LNCAP (cell line): ENCODE measurements around the gene CELSR2.

ENCODE experiments used
- TF ChIP-seq, protein P1 (sequence below): fragments of 450-650 bp; IDR thresholded peaks from 2 replicates; pipeline ENCODE4 v1.5.1; 2017; ENCODE audit warnings: mild to moderate bottlenecking

Gene CELSR2

GRCh38 chr1:109316506-109316905 lies 67.2 kb downstream of the CELSR2 start:
- TF ChIP-seq, protein P1, sequence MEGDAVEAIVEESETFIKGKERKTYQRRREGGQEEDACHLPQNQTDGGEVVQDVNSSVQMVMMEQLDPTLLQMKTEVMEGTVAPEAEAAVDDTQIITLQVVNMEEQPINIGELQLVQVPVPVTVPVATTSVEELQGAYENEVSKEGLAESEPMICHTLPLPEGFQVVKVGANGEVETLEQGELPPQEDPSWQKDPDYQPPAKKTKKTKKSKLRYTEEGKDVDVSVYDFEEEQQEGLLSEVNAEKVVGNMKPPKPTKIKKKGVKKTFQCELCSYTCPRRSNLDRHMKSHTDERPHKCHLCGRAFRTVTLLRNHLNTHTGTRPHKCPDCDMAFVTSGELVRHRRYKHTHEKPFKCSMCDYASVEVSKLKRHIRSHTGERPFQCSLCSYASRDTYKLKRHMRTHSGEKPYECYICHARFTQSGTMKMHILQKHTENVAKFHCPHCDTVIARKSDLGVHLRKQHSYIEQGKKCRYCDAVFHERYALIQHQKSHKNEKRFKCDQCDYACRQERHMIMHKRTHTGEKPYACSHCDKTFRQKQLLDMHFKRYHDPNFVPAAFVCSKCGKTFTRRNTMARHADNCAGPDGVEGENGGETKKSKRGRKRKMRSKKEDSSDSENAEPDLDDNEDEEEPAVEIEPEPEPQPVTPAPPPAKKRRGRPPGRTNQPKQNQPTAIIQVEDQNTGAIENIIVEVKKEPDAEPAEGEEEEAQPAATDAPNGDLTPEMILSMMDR: no peak

GRCh38 chr1:109319114-109319513 lies 69.8 kb downstream of the CELSR2 start:
- TF ChIP-seq, protein P1: no peak

DNA sequence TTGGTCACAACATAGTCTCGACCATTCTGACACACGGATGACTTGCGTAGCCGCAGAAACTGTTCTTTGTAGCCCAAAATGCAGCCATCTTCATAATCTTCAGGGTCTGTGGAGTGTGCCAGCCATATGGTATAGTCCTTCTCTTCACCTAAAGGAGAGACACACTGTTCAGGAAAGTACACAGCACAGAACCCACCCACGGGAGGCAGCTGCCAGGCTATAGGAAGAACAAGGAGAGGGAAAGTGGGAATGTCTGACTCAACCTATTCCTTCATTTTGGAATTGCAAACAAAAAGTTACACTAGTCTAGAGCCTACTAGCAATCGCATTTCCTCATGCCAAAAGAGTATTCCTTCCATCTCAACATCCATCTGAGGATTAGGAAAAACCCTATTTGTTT lies 73.6 kb downstream of the CELSR2 start:
- TF ChIP-seq, protein P1: no peak
